Fibroblast of villous mesenchyme (primary cell): ENCODE results near the gene PSME1. TPM values are rescaled to one million over a fixed set of nuclear protein-coding genes. Genes with fewer than 3 reads are reported as not detected.

Experiments used
- DNase-seq: peaks from one replicate; pipeline ENCODE4 v3.0.0-alpha.2; 2010; ENCODE audit warnings: low read depth
- H3K4me3 ChIP-seq: 2 replicates; pipeline ENCODE4 v1.5.1; 2011; ENCODE audit warnings: low read depth, mild to moderate bottlenecking, low read length
- total RNA-seq: library from RNA; depleted of rRNA; stranded (reverse); fragments of >200 nt; gene quantifications from 2 replicates; pipeline ENCODE4 v1.2.3, GENCODE V29; 2012
- TF ChIP-seq, protein P1 (sequence below): IDR thresholded peaks from 2 replicates; pipeline ENCODE4 v1.5.1; 2012; ENCODE audit warnings: low read depth, mild to moderate bottlenecking, low read length; ENCODE audit not compliant: insufficient read depth

Gene PSME1
- total RNA-seq, 1 donor, result 147 TPM

- TF ChIP-seq, protein P1, sequence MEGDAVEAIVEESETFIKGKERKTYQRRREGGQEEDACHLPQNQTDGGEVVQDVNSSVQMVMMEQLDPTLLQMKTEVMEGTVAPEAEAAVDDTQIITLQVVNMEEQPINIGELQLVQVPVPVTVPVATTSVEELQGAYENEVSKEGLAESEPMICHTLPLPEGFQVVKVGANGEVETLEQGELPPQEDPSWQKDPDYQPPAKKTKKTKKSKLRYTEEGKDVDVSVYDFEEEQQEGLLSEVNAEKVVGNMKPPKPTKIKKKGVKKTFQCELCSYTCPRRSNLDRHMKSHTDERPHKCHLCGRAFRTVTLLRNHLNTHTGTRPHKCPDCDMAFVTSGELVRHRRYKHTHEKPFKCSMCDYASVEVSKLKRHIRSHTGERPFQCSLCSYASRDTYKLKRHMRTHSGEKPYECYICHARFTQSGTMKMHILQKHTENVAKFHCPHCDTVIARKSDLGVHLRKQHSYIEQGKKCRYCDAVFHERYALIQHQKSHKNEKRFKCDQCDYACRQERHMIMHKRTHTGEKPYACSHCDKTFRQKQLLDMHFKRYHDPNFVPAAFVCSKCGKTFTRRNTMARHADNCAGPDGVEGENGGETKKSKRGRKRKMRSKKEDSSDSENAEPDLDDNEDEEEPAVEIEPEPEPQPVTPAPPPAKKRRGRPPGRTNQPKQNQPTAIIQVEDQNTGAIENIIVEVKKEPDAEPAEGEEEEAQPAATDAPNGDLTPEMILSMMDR, result no peak
- DNase-seq, result no peak
- peak overlapping the region; percentile 68 for H3K4me3 ChIP-seq
These were observed 912 bp downstream of the PSME1 start for GRCh38 chr14:24136684-24137528.

GRCh38 chr14:24137529-24138395 lies 1.8 kb downstream of the PSME1 start:
- no peak for DNase-seq
- TF ChIP-seq, protein P1, result no peak
- no peak overlapping the region for H3K4me3 ChIP-seq

- no peak overlapping the region for H3K4me3 ChIP-seq
- DNase-seq, result no peak
- TF ChIP-seq, protein P1, result no peak
These were observed 2.6 kb downstream of the PSME1 start for GRCh38 chr14:24138396-24139271.

DNA sequence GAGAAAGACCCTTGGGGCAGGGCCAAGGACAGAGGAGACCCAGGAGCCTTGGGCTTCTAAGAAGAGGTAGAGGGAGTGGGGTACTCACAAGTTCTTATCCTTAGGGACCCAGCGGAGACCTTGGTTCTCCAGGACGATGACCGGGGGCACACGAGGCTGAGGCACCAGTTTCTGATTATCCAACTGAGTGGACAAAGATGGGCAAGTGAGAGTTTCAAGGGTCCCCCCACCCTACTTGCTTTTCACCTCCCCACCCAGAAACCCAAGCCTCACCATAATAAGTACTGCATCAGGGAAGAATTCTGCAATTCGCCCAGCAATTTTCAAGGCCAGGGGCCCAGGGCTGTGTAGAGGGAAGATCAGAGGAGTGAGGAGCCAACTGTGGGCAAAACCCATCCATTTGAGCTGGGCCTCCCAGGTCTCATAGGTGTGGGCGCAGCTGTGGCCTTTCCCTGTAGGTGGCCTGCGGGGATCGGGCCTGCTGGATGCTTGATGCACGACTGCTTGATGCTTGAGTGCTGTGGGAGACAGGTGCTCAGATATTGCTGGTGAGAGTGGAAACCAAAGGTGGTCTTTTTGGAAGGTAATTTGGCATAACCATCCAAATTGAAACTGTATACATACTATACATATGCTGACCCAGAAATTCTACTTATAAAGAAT lies 3.4 kb downstream of the PSME1 start:
- TF ChIP-seq, protein P1, result no peak
- no peak for DNase-seq
- H3K4me3 ChIP-seq, result peak overlapping the region; percentile 18

- peak within 1 kb of the TSS; percentile 94 for H3K4me3 ChIP-seq
- DNase-seq, result peak; percentile 100
- TF ChIP-seq, protein P1, result peak; percentile 37
These were observed 5.3 kb downstream of the PSME1 start, which contains the start of gene EMC9 for GRCh38 chr14:24141097-24141880. EMC9 (minus strand) TSS chr14:24141591; CDS start chr14:24141304, 287 bp downstream.
